HFFc6 (cell line): ENCODE data around the gene RAP2C. TPM values are rescaled to one million over a fixed set of nuclear protein-coding genes. Genes with fewer than 3 reads are reported as not detected.

Experiments
- DNase-seq: peaks from one replicate; pipeline ENCODE4 v3.0.0-alpha.2; 2018
- H3K27ac Mint-ChIP-seq: 2 replicates; pipeline ENCODE4 v1.8.0; 2020; ENCODE audit warnings: mild to moderate bottlenecking, mixed read lengths
- H3K27me3 Mint-ChIP-seq: 2 replicates; pipeline ENCODE4 v1.8.0; 2021; ENCODE audit warnings: mild to moderate bottlenecking, moderate library complexity, mixed read lengths; ENCODE audit not compliant: insufficient read depth
- H3K36me3 Mint-ChIP-seq: 2 replicates; pipeline ENCODE4 v1.8.0; 2021; ENCODE audit warnings: low read depth, mixed read lengths
- H3K4me1 Mint-ChIP-seq: 2 replicates; pipeline ENCODE4 v1.8.0; 2020; ENCODE audit warnings: low read depth, mixed read lengths
- H3K4me3 Mint-ChIP-seq: 2 replicates; pipeline ENCODE4 v1.8.0; 2020; ENCODE audit warnings: mild to moderate bottlenecking, moderate library complexity, mixed read lengths
- H3K9me3 Mint-ChIP-seq: 2 replicates; pipeline ENCODE4 v1.8.0; 2020; ENCODE audit warnings: mild to moderate bottlenecking, mixed read lengths
- long read RNA-seq: library from polyadenylated mRNA; unstranded; transcript quantifications from one replicate; pipeline ENCODE4 v2.0.0, GENCODE V29; 2019
- total RNA-seq, 6 experiments: library from RNA; stranded (reverse); fragmentation: NEBNext Ultra II Directional; extraction: Animal tissue kit (Norgen Biotek cat#: 25700); gene quantifications; 2 replicates in 1 of 6; 3 replicates in 5 of 6; pipeline ENCODE4 v1.2.3, GENCODE V29; 2021
- TF ChIP-seq, protein P1 (sequence below): fragments of 200-600 bp; sonication (generic); IDR thresholded peaks from 2 replicates; pipeline ENCODE4 v1.5.0; 2021; ENCODE audit warnings: antibody characterized with exemption, mild to moderate bottlenecking

Gene RAP2C
- 10 to 100 TPM; 25.1 to 34.0 (median 30.0) TPM for total RNA-seq
- long read RNA-seq, partial matches to known transcripts: 10 of 33 reads
- long read RNA-seq, other reads (novel, unspliced or antisense): 23 of 33 reads

DNA sequence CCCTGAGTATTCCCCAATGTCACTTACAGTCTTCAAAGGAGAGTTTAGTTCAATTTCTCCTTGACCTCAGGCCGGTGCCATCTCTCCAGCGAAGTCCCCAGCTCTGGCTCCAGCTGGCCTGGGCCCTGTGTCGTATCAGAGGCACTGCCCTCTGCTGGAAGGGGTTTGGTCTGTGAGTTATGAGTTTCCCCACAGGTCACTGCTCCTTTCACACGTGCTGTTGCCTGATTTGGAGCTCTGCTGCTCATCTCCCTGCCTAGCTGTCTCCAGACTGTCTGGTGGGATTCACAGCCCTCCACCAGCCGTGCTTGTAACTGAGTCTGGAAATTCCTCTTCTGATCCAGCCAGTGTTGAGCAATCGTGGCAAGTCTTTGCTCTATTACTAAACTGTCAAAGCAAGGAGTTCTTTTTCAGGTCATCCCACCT is at the start of gene RAP2C:
Gene RAP2C, minus strand, starts transcription at position 105 of the 426 bp plus-strand sequence. CDS start 2,179 bp downstream, outside the sequence.
- H3K4me1 Mint-ChIP-seq: peaks cover 23% of the 10 kb centered on the region
- TF ChIP-seq, protein P1, sequence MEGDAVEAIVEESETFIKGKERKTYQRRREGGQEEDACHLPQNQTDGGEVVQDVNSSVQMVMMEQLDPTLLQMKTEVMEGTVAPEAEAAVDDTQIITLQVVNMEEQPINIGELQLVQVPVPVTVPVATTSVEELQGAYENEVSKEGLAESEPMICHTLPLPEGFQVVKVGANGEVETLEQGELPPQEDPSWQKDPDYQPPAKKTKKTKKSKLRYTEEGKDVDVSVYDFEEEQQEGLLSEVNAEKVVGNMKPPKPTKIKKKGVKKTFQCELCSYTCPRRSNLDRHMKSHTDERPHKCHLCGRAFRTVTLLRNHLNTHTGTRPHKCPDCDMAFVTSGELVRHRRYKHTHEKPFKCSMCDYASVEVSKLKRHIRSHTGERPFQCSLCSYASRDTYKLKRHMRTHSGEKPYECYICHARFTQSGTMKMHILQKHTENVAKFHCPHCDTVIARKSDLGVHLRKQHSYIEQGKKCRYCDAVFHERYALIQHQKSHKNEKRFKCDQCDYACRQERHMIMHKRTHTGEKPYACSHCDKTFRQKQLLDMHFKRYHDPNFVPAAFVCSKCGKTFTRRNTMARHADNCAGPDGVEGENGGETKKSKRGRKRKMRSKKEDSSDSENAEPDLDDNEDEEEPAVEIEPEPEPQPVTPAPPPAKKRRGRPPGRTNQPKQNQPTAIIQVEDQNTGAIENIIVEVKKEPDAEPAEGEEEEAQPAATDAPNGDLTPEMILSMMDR: peak; percentile 76
- H3K9me3 Mint-ChIP-seq: no peaks in the 10 kb centered on the region
- H3K27ac Mint-ChIP-seq: peak within 1 kb of the TSS; percentile 85
- H3K36me3 Mint-ChIP-seq: peaks cover 4% of the 10 kb centered on the region; the same call in 1 of the 2 replicates
- H3K27me3 Mint-ChIP-seq: no peaks in the 10 kb centered on the region
- DNase-seq: peak; percentile 59
- H3K4me3 Mint-ChIP-seq: peak within 1 kb of the TSS; percentile 92

DNA sequence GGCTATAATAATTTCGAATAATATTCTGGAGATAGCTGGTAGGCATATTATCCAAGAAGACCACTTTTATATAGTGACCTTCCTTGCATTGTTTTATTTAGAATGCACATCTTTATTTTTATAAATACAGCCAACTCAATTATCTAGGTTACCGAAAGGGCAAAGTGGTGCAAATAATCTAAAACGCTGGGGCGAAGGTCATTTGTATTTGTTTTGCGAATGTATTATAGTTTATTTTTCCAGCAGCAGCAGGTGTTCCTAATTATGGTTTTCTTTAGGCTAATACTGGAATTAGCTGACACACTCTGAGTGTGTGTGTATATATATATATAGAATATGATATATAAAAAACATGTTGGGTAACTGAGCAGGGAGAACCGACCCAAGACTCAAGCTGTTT is 48.1 kb upstream of the RAP2C start:
- no peak overlapping the region for H3K27ac Mint-ChIP-seq
- no peaks in the 10 kb centered on the region; the same call in 1 of the 2 replicates for H3K27me3 Mint-ChIP-seq
- no peak for DNase-seq

DNA sequence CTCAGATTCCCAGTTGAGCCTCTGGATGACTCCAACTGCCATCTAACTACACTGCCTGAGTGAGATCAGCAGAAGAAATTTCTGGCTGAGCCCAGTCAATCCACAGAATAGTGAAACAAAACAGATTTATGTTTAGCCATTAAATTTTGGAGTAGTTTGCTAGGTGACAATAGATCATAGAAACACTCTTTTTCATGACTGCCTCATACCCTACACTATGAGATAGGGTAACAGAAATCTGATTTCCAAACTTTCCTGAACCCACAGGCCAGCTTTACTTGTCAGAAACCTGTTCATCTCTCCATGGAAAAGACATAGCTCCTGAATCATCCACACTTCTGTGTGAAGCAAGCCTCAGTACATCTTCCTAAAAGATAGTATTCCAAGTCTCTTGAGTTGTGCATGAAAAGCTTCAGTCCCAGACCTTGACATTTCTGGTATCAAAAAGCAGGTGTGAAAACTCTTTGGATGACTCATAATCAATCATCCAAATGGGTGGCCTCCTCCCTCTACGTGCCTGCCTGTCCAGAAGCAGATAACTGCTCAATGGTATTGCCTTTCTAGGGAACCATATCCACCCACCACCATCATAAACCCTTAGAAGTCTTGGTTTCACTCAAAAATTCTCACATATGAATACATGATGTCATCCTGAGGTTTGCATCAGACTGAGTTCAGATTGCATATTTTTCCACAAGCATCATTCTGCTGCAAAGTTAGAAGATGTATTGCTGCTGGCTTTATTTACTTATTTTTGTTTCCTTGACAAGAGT is 47.5 kb upstream of the RAP2C start:
- DNase-seq: no peak
- Mint-ChIP-seq H3K27me3 (no peaks in the 10 kb centered on the region; the same call in 1 of the 2 replicates), H3K36me3 (no peaks in the 10 kb centered on the region), H3K4me3 (no peak overlapping the region), H3K9me3 (no peaks in the 10 kb centered on the region), H3K27ac (no peak overlapping the region), H3K4me1 (peaks cover 8% of the 10 kb centered on the region; the same call in 1 of the 2 replicates)
- TF ChIP-seq, protein P1: no peak

More for the DNA sequence above, 48.1 kb upstream of the RAP2C start:
- Mint-ChIP-seq H3K9me3 (no peaks in the 10 kb centered on the region), H3K4me3 (no peak overlapping the region), H3K4me1 (peaks cover 8% of the 10 kb centered on the region; the same call in 1 of the 2 replicates), H3K36me3 (no peaks in the 10 kb centered on the region)
- TF ChIP-seq, protein P1: no peak

DNA sequence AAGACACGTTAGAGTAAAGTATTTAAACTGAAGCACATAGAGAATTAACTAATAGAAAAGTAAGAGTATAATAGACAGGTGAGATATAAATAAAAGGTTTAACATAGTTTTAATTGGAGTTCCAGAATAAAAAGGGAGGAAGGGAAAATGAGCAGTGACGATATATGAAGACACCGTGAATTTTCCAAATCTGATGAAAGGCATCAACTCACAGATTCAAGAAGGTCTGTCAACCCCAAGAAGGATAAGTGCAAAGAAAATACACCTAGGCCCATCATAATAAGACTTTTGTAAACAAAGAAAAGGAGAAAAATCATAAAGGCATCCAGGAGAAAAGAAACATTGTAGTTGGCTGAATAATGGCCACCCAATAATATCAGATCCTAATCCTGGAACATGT is 43.9 kb upstream of the RAP2C start:
- TF ChIP-seq, protein P1: no peak
- H3K9me3 Mint-ChIP-seq: no peaks in the 10 kb centered on the region
- no peaks in the 10 kb centered on the region for H3K27me3 Mint-ChIP-seq
- no peaks in the 10 kb centered on the region for H3K4me1 Mint-ChIP-seq
- no peak for DNase-seq
- H3K27ac Mint-ChIP-seq: no peak overlapping the region
- no peaks in the 10 kb centered on the region for H3K36me3 Mint-ChIP-seq
- H3K4me3 Mint-ChIP-seq: no peak overlapping the region

DNA sequence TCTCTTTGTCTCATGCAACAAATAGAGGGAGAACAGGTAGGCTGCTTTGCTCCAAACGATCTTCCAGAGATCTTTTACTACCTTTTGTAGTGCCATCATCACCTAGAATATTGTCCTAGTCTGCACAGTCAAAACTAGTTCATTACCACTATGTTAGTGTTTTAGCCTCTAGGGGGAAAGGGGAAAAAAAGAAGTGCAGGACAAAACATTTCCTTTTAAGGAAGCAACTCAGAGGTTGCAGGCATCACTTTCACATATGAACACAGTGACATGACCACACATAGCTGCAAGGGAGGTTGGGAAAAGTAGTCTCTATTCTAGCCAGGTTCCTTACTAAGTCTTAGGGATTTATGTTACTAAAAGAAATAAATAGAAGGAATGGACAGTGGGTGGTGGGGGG is 39.3 kb upstream of the RAP2C start:
- TF ChIP-seq, protein P1: no peak
- Mint-ChIP-seq H3K27me3 (no peaks in the 10 kb centered on the region; the same call in 1 of the 2 replicates), H3K9me3 (no peaks in the 10 kb centered on the region), H3K4me1 (no peaks in the 10 kb centered on the region), H3K4me3 (no peak overlapping the region), H3K36me3 (no peaks in the 10 kb centered on the region), H3K27ac (no peak overlapping the region)
- no peak for DNase-seq
